ENCODE results near the gene HIP1.
A peak's percentile ranks its signal among the peaks of the same experiment; 100 is the strongest.

The HIP1 gene

GRCh38 chr7:75756991-75757676 is 18.4 kb upstream of the HIP1 start:
- no peak for ATAC-seq
- peaks cover 9% of the 10 kb centered on the region for H3K4me1 Mint-ChIP-seq
- H3K36me3 Mint-ChIP-seq: no peaks in the 10 kb centered on the region
- H3K9me3 Mint-ChIP-seq: no peaks in the 10 kb centered on the region
- no peaks in the 10 kb centered on the region for H3K27me3 Mint-ChIP-seq
- H3K4me3 Mint-ChIP-seq: no peak overlapping the region
- no peak overlapping the region for H3K27ac Mint-ChIP-seq

GRCh38 chr7:75756206-75756990 is 17.7 kb upstream of the HIP1 start:
- Mint-ChIP-seq H3K4me1 (peaks cover 7% of the 10 kb centered on the region), H3K27me3 (no peaks in the 10 kb centered on the region), H3K36me3 (no peaks in the 10 kb centered on the region), H3K9me3 (no peaks in the 10 kb centered on the region), H3K27ac (no peak overlapping the region), H3K4me3 (no peak overlapping the region)
- no peak for ATAC-seq

- ATAC-seq: no peak
Observed at GRCh38 chr7:75743455-75743859, 4.7 kb upstream of the HIP1 start.

GRCh38 chr7:75740846-75741497 is 2.2 kb upstream of the HIP1 start:
- H3K27ac Mint-ChIP-seq: peak overlapping the region; percentile 33
- no peaks in the 10 kb centered on the region for H3K36me3 Mint-ChIP-seq

More at GRCh38 chr7:75743455-75743859, 4.7 kb upstream of the HIP1 start:
- no peak overlapping the region for H3K4me3 Mint-ChIP-seq
- H3K4me1 Mint-ChIP-seq: peaks cover 22% of the 10 kb centered on the region
- H3K27me3 Mint-ChIP-seq: no peaks in the 10 kb centered on the region
- no peaks in the 10 kb centered on the region for H3K9me3 Mint-ChIP-seq
- no peaks in the 10 kb centered on the region for H3K36me3 Mint-ChIP-seq
- H3K27ac Mint-ChIP-seq: peak overlapping the region; percentile 50

GRCh38 chr7:75739796-75740672 is 1.3 kb upstream of the HIP1 start:
- Mint-ChIP-seq H3K9me3 (no peaks in the 10 kb centered on the region), H3K27ac (peak overlapping the region; percentile 87), H3K27me3 (no peaks in the 10 kb centered on the region), H3K36me3 (no peaks in the 10 kb centered on the region), H3K4me1 (peaks cover 31% of the 10 kb centered on the region), H3K4me3 (peak overlapping the region; percentile 96)
- ATAC-seq: no peak

More at GRCh38 chr7:75740846-75741497, 2.2 kb upstream of the HIP1 start:
- Mint-ChIP-seq H3K4me1 (peaks cover 31% of the 10 kb centered on the region), H3K4me3 (peak overlapping the region; percentile 25), H3K9me3 (no peaks in the 10 kb centered on the region), H3K27me3 (no peaks in the 10 kb centered on the region)
- no peak for ATAC-seq

GRCh38 chr7:75738975-75739795 is 444 bp upstream of the HIP1 start:
- H3K27ac Mint-ChIP-seq: peak overlapping the region; percentile 87
- H3K4me1 Mint-ChIP-seq: peaks cover 31% of the 10 kb centered on the region
- H3K4me3 Mint-ChIP-seq: peak overlapping the region; percentile 96
- ATAC-seq: peak; percentile 97
- no peaks in the 10 kb centered on the region for H3K36me3 Mint-ChIP-seq
- no peaks in the 10 kb centered on the region for H3K9me3 Mint-ChIP-seq
- H3K27me3 Mint-ChIP-seq: no peaks in the 10 kb centered on the region

GRCh38 chr7:75737856-75738603 is 711 bp downstream of the HIP1 start:
- H3K4me3 Mint-ChIP-seq: peak overlapping the region; percentile 96
- no peaks in the 10 kb centered on the region for H3K9me3 Mint-ChIP-seq
- H3K36me3 Mint-ChIP-seq: no peaks in the 10 kb centered on the region
- peaks cover 37% of the 10 kb centered on the region for H3K4me1 Mint-ChIP-seq
- ATAC-seq: no peak
- peak overlapping the region; percentile 38 for H3K27ac Mint-ChIP-seq
- no peaks in the 10 kb centered on the region for H3K27me3 Mint-ChIP-seq

GRCh38 chr7:75735581-75736350 is 3.0 kb downstream of the HIP1 start:
- no peaks in the 10 kb centered on the region for H3K27me3 Mint-ChIP-seq
- ATAC-seq: no peak
- H3K9me3 Mint-ChIP-seq: no peaks in the 10 kb centered on the region
- H3K36me3 Mint-ChIP-seq: no peaks in the 10 kb centered on the region
- no peak overlapping the region for H3K4me3 Mint-ChIP-seq
- peaks cover 36% of the 10 kb centered on the region for H3K4me1 Mint-ChIP-seq
- H3K27ac Mint-ChIP-seq: no peak overlapping the region

- ATAC-seq: no peak
- Mint-ChIP-seq H3K36me3 (no peaks in the 10 kb centered on the region), H3K4me1 (peaks cover 34% of the 10 kb centered on the region), H3K4me3 (no peak overlapping the region), H3K27ac (no peak overlapping the region), H3K9me3 (no peaks in the 10 kb centered on the region), H3K27me3 (no peaks in the 10 kb centered on the region)
Observed at GRCh38 chr7:75734586-75735458, 3.9 kb downstream of the HIP1 start.

GRCh38 chr7:75732764-75733630 is 5.7 kb downstream of the HIP1 start:
- H3K4me1 Mint-ChIP-seq: peaks cover 30% of the 10 kb centered on the region
- H3K9me3 Mint-ChIP-seq: no peaks in the 10 kb centered on the region
- ATAC-seq: no peak
- H3K4me3 Mint-ChIP-seq: no peak overlapping the region
- H3K27me3 Mint-ChIP-seq: no peaks in the 10 kb centered on the region
- H3K27ac Mint-ChIP-seq: peak overlapping the region; percentile 3
- no peaks in the 10 kb centered on the region for H3K36me3 Mint-ChIP-seq

- Mint-ChIP-seq H3K4me1 (peaks cover 28% of the 10 kb centered on the region), H3K36me3 (no peaks in the 10 kb centered on the region), H3K27me3 (no peaks in the 10 kb centered on the region), H3K27ac (peak overlapping the region; percentile 3), H3K9me3 (no peaks in the 10 kb centered on the region), H3K4me3 (no peak overlapping the region)
- no peak for ATAC-seq
Observed at GRCh38 chr7:75732016-75732521, 6.7 kb downstream of the HIP1 start.

All from stimulated activated memory B cell treated with anti-CD40 and anti-IgM and Interleukin-4, amounts not matched to agents 10 μg/mL and 1 μg/mL and 100 μg/mL, for 72 hours (primary cell).